Stimulated activated memory B cell treated with anti-CD40 and anti-IgM and Interleukin-4, amounts not matched to agents 10 μg/mL and 1 μg/mL and 100 μg/mL, for 72 hours (primary cell): ENCODE results near the gene ZGPAT.
"Not testable (repeated sequence)": the region's sequence is repeated elsewhere in the genome, so short reads cannot be mapped to it uniquely, and the experiment has no call there.

Experiments
- ATAC-seq: fragments of 150-1000 bp; cut with Tn5 transposase; 2 replicates; pipeline ENCODE4 v1.10.0; 2021
- H3K27ac Mint-ChIP-seq: one replicate; pipeline ENCODE4 v1.8.0; 2022; ENCODE audit warnings: mild to moderate bottlenecking, mixed read lengths
- H3K27me3 Mint-ChIP-seq: one replicate; pipeline ENCODE4 v1.8.0; 2022; ENCODE audit warnings: mixed read lengths
- H3K36me3 Mint-ChIP-seq: one replicate; pipeline ENCODE4 v1.8.0; 2022; ENCODE audit warnings: mixed read lengths
- H3K4me1 Mint-ChIP-seq: one replicate; pipeline ENCODE4 v1.8.0; 2022; ENCODE audit warnings: mixed read lengths
- H3K4me3 Mint-ChIP-seq: one replicate; pipeline ENCODE4 v1.8.0; 2022; ENCODE audit warnings: mild to moderate bottlenecking, moderate library complexity, mixed read lengths
- H3K9me3 Mint-ChIP-seq: one replicate; pipeline ENCODE4 v1.8.0; 2022; ENCODE audit warnings: mixed read lengths

The ZGPAT gene

GRCh38 chr20:63668351-63668750, 39.5 kb upstream of the ZGPAT start:
- no peaks in the 10 kb centered on the region for H3K9me3 Mint-ChIP-seq
- H3K27me3 Mint-ChIP-seq, result no peaks in the 10 kb centered on the region
- no peak for ATAC-seq
- H3K36me3 Mint-ChIP-seq, result peaks cover 45% of the 10 kb centered on the region
- no peak overlapping the region for H3K27ac Mint-ChIP-seq
- H3K4me1 Mint-ChIP-seq, result no peaks in the 10 kb centered on the region
- H3K4me3 Mint-ChIP-seq, result no peak overlapping the region

DNA sequence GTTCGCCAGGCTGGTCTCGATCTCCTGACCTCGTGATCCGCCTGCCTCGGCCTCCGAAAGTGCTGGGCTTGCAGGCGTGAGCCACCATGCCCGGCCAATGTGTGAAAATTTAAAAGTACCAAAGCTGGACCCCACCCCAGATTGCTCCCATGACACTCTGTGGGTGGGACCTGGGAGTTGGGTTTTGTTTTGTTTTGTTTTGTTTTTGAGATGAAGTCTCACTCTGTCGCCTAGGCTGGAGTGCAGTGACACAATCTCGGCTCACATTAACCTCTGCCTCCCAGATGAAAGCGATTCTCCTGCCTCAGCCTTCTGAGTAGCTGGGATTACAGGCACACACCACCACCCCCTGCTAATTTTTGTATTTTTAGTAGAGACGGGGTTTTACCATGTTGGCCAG, 36.1 kb upstream of the ZGPAT start:
- peaks cover 52% of the 10 kb centered on the region for H3K36me3 Mint-ChIP-seq
- H3K4me1 Mint-ChIP-seq, H3K27ac Mint-ChIP-seq, ATAC-seq, H3K4me3 Mint-ChIP-seq, H3K9me3 Mint-ChIP-seq, H3K27me3 Mint-ChIP-seq: not testable (repeated sequence)

GRCh38 chr20:63672666-63673065, 35.2 kb upstream of the ZGPAT start:
- H3K27ac Mint-ChIP-seq, result no peak overlapping the region
- H3K36me3 Mint-ChIP-seq, result peaks cover 55% of the 10 kb centered on the region
- H3K4me3 Mint-ChIP-seq, result no peak overlapping the region
- H3K27me3 Mint-ChIP-seq, result no peaks in the 10 kb centered on the region
- H3K4me1 Mint-ChIP-seq, result no peaks in the 10 kb centered on the region
- H3K9me3 Mint-ChIP-seq, result no peaks in the 10 kb centered on the region
- no peak for ATAC-seq

GRCh38 chr20:63673951-63674350, 33.9 kb upstream of the ZGPAT start:
- no peak for ATAC-seq
- Mint-ChIP-seq H3K36me3 (peaks cover 55% of the 10 kb centered on the region), H3K9me3 (no peaks in the 10 kb centered on the region), H3K27ac (no peak overlapping the region), H3K4me1 (no peaks in the 10 kb centered on the region), H3K4me3 (no peak overlapping the region), H3K27me3 (no peaks in the 10 kb centered on the region)

- Mint-ChIP-seq H3K36me3 (peaks cover 55% of the 10 kb centered on the region), H3K4me1 (no peaks in the 10 kb centered on the region), H3K4me3 (no peak overlapping the region), H3K27ac (no peak overlapping the region), H3K9me3 (no peaks in the 10 kb centered on the region), H3K27me3 (no peaks in the 10 kb centered on the region)
- no peak for ATAC-seq
Observed at GRCh38 chr20:63675681-63676368, 32.0 kb upstream of the ZGPAT start.

GRCh38 chr20:63678071-63678470, 29.8 kb upstream of the ZGPAT start:
- no peaks in the 10 kb centered on the region for H3K9me3 Mint-ChIP-seq
- no peak overlapping the region for H3K27ac Mint-ChIP-seq
- no peaks in the 10 kb centered on the region for H3K4me1 Mint-ChIP-seq
- ATAC-seq, result no peak
- H3K27me3 Mint-ChIP-seq, result no peaks in the 10 kb centered on the region
- peaks cover 48% of the 10 kb centered on the region for H3K36me3 Mint-ChIP-seq
- H3K4me3 Mint-ChIP-seq, result no peak overlapping the region

DNA sequence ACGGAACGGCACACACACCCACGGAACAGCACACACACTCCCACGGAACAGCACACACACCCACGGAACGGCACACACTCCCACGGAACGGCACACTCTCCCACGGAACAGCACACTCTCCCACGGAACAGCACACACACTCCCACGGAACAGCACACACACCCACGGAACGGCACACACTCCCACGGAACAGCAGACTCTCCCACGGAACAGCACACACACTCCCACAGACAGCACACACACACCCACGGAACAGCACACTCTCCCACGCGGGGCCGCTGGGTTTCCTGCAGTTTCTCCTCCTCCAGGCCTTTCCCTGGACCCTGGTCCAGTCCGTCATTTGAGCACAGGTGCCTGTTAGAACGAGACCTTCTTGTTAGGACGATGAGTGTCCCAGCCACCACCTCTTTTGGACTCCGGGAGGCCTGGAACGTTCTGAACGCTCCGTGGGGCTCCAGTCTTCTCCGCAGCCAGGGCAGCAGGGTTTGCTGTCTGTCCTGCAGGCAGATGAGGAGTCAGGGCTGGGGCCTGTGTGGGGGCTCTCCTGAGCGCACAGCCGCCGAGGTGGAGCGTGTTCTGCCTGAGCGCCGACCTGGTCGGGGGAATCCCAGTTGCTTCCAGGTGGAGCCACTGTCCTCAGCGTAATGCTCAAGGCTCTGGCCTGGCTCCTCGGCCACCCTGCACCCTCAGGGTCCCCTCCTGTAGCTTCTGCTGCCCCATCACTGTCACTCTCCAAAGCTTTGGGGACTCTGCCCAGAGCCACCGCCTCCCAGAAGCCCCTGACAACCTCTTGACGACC, 29.0 kb upstream of the ZGPAT start:
- Mint-ChIP-seq H3K4me1 (no peaks in the 10 kb centered on the region), H3K27ac (no peak overlapping the region), H3K27me3 (no peaks in the 10 kb centered on the region), H3K4me3 (no peak overlapping the region), H3K9me3 (no peaks in the 10 kb centered on the region), H3K36me3 (peaks cover 44% of the 10 kb centered on the region)
- no peak for ATAC-seq

DNA sequence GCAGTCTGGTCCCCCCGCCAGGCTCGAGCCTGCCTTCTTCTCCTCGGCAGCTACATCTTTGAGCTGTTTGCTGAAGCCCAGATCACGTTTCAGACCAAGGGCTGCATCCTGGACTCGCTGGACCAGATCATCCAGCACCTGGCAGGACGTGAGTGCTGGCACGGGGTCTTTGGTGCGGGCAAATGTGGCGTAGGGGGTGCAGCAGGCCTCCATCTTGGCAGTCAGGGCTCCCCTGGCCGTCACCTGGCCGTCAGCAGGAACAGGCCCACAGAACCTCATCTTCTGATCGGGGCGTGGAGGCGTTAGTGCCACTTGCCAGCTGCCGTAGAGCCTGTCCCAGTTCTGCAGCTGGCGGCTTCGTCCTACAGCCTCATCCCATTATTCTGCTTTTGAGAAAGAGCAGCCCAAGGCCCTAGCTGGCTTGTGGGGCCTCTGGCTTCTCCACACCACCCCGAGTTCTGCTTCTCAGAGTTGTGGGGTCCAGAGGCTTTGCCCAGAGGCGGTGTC, 28.0 kb upstream of the ZGPAT start:
- Mint-ChIP-seq H3K4me3 (no peak overlapping the region), H3K27ac (no peak overlapping the region), H3K36me3 (peaks cover 43% of the 10 kb centered on the region), H3K4me1 (no peaks in the 10 kb centered on the region), H3K9me3 (no peaks in the 10 kb centered on the region), H3K27me3 (no peaks in the 10 kb centered on the region)
- ATAC-seq, result no peak

GRCh38 chr20:63680427-63680826, 27.4 kb upstream of the ZGPAT start:
- H3K27ac Mint-ChIP-seq, result no peak overlapping the region
- H3K27me3 Mint-ChIP-seq, result no peaks in the 10 kb centered on the region
- no peak for ATAC-seq
- no peaks in the 10 kb centered on the region for H3K4me1 Mint-ChIP-seq
- H3K36me3 Mint-ChIP-seq, result peaks cover 38% of the 10 kb centered on the region
- no peaks in the 10 kb centered on the region for H3K9me3 Mint-ChIP-seq
- no peak overlapping the region for H3K4me3 Mint-ChIP-seq

DNA sequence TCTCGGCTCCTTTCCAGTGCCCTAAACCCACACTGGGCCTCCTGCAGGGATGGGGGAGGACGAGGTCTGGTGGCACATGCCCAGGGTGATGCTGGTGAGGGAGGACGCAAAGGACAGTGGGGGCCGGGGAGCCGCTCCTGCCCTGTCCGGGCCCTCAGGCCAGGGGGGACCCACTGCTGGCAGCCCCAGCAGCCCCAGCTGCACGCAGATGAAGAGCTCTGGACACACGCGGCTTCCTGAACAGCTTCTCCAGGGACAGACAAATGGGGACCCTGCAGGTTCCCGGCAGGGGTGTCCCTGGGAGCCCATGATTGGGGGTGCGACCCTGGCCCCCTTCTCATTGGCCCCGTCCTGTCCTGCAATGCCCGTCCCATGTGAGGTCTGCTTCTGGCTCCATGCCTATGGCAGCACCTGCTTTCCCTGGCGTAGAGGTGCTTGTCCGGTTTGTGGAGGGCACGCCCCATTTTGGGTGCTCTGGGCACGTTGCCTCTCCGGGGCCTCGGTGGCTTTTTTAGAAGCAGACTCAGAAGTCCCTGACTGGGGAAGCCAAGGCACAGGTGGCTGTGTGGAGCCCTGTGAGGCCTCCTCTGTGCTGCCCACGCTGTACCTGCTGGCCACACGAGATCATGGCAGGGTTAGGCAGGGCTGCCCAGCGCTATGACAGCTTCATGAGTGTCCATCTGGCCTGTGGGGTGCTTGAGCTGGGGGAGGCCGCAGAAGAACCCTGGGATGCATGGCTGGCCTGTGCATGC, 26.8 kb upstream of the ZGPAT start:
- H3K27me3 Mint-ChIP-seq, result no peaks in the 10 kb centered on the region
- H3K4me1 Mint-ChIP-seq, result no peaks in the 10 kb centered on the region
- no peak overlapping the region for H3K27ac Mint-ChIP-seq
- H3K9me3 Mint-ChIP-seq, result no peaks in the 10 kb centered on the region
- peaks cover 32% of the 10 kb centered on the region for H3K36me3 Mint-ChIP-seq
- no peak for ATAC-seq
- H3K4me3 Mint-ChIP-seq, result no peak overlapping the region

GRCh38 chr20:63681609-63682142, 26.2 kb upstream of the ZGPAT start:
- Mint-ChIP-seq H3K4me3 (no peak overlapping the region), H3K27ac (no peak overlapping the region), H3K4me1 (no peaks in the 10 kb centered on the region), H3K27me3 (no peaks in the 10 kb centered on the region), H3K36me3 (peaks cover 27% of the 10 kb centered on the region), H3K9me3 (no peaks in the 10 kb centered on the region)
- ATAC-seq, result no peak

GRCh38 chr20:63682384-63683139, 25.3 kb upstream of the ZGPAT start:
- no peak overlapping the region for H3K27ac Mint-ChIP-seq
- H3K4me1 Mint-ChIP-seq, result no peaks in the 10 kb centered on the region
- H3K27me3 Mint-ChIP-seq, result no peaks in the 10 kb centered on the region
- no peaks in the 10 kb centered on the region for H3K9me3 Mint-ChIP-seq
- peaks cover 20% of the 10 kb centered on the region for H3K36me3 Mint-ChIP-seq
- H3K4me3 Mint-ChIP-seq, result no peak overlapping the region
- ATAC-seq, result no peak

DNA sequence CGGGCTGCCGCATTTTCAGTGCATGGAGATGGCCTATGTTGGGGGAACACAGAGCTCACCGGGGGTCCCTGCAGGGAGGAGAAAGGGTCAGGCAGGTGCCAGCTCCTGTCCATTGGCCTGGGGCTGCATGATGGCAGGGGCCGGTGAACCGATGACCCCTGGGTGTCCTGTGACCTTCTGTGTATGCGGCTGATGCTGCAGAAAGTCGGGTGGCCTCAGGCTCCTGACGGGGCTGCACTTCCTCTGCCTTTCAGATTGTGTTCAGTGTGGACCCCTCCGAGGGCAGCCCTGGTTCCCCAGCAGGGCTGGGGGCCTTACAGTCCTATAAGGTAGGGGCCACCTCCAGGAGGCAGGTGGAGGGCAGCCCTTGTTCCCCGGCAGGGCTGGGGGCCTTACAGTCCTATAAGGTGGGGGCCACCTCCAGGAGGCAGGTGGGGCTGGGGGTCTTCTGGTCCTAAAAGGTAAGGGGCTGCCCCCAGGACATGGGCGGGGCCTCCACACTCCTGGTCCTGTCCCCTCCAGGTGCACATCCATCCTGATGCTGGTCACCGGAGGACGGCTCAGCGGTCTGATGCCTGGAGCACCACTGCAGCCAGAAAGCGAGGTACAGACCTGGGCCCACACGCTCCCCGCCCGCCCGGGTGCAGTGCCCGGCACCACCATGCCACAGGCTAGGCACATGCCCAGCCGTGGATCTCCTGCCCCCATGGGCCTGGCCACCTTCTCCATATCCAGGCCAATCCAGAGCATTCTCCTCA, 22.4 kb upstream of the ZGPAT start:
- H3K27me3 Mint-ChIP-seq, result no peaks in the 10 kb centered on the region
- H3K36me3 Mint-ChIP-seq, result no peaks in the 10 kb centered on the region
- no peak overlapping the region for H3K4me3 Mint-ChIP-seq
- no peaks in the 10 kb centered on the region for H3K9me3 Mint-ChIP-seq
- no peaks in the 10 kb centered on the region for H3K4me1 Mint-ChIP-seq
- no peak for ATAC-seq
- H3K27ac Mint-ChIP-seq, result no peak overlapping the region

DNA sequence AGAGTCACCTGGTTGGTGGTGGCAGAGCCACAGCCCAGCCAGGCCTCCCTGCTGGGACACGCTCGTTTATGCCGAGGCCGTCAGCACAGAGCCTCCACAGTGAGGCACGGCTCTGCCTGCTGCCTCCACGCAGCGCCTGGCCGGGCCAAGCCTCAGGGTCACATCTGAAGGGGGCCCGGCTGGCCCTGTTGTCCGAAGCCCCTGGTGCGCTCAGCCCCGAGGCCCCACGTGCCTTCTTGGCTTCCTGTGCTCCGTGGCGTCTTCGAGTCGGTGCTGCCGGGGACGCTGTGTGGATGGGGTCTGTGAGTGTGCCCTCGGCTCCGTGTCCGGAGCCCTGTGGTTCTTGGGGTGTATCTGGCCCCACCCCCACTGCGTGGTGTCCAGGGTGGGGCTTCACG, 21.7 kb upstream of the ZGPAT start:
- Mint-ChIP-seq H3K9me3 (no peaks in the 10 kb centered on the region), H3K27ac (no peak overlapping the region), H3K4me3 (no peak overlapping the region), H3K4me1 (peaks cover 2% of the 10 kb centered on the region), H3K36me3 (no peaks in the 10 kb centered on the region), H3K27me3 (no peaks in the 10 kb centered on the region)
- ATAC-seq, result no peak
